NCI-H146 treated with DMSO at 0.1 percent for 48 hours (cell line): ENCODE data around the gene YIPF2.

Experiments used
- DNase-seq: peaks from one replicate; lab custom pipeline; 2025; ENCODE audit not compliant: unreplicated experiment; lab: John Stamatoyannopoulos, UW

Gene YIPF2

GRCh38 chr19:10911579-10912363 is 16.7 kb downstream of the YIPF2 start:
- no peak for DNase-seq

DNA sequence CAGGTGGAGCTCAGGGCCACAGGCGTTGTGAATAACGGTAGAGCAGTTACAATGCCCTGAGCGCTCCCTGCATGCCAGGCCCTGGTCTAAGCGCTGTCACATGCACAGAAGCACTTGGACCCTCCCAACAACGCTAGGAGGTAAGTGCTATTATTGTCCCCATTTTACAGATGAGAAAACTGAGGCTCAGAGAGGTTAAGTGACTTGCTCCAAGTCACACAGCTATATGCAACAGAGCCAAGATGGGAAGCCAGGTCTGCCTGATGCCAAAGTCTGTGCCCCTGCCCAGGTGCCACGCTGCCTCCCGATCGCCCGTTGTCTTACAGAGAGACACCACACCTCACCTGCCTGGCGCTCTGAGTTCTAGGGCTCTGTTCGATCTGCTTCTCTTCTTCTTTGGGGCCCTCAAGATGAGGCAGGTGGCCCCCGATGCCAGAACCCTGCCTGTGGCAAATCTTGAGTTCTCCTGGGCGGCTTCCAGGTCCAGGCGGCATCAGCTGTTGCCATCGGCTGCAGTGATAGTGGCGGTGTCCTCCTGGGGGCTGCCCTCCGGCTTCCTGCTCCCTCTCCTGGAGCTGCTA is 20.0 kb downstream of the YIPF2 start:
- DNase-seq = no peak

DNA sequence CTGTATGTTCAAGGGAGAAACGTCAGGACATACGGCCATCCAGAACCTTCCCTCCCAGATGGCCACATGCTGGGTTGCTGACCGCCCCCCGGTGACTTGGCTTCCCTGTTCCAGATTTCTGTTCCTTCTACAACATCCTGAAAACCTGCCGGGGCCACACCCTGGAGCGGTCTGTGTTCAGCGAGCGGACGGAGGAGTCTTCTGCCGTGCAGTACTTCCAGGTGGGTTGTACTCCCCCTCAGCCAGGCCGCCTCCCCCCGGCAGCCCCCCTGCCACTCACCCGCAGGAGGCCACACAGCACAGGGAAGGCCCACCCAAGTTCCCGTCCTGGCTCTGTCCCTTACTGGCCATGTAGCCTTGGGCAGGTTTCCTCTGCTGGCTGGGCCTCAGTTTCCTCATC is 20.5 kb downstream of the YIPF2 start:
- no peak for DNase-seq

- no peak for DNase-seq
These were observed 29.2 kb downstream of the YIPF2 start for GRCh38 chr19:10899151-10899653.

DNA sequence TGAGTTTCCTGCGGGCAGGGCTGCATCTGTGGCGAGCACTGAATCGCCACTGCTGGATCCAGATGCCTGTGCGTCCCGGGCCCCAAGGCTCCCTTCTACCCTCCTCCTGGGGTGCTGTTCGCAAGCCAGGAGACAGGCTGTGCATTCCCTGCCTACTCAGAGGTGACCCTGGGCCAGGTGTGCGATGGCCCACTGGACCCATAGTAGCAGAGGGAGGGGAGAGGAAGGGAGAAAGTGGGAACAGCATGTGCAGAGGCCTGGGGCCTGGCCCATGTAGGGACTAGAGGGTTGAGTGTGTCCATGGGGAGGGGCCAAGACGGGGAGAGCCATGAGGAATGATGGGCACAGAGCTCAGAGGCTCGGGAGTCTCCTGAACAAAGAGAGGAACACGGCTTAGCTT is 29.8 kb downstream of the YIPF2 start:
- no peak for DNase-seq

DNA sequence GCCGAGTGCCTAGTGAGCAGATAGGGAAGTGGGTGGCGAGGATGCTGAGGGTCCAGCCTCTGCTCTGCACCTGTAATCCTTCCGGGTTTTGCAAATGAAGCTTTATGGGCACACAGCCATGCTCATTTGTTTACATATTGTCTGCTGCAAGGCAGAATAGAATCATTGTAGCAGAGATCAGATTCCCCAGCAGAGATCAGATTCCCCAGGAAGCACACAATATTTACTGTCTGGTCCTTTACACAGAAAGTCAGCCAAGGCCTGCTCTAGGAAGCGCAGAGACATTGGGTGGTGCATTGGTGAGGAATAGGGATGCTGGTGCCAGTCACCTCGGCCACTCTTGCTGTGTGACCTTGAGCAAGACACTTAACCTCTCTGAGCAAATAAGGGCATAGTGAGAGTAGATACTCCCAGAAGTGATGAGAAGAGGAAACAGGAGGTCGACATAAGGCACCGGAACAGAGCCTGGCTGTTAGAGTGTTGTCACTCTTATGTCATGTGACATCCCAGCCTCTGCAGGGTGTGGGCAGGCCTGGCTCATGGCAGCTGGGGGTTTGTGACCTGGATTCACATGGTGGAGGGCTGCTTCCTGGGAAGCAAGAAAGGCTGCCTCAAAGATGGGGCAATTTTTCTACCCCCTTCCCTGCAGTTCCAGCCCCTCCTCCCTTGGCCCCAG is 31.4 kb downstream of the YIPF2 start:
- DNase-seq = peak; percentile 56

GRCh38 chr19:10895920-10896319 is 32.5 kb downstream of the YIPF2 start:
- DNase-seq = no peak

DNA sequence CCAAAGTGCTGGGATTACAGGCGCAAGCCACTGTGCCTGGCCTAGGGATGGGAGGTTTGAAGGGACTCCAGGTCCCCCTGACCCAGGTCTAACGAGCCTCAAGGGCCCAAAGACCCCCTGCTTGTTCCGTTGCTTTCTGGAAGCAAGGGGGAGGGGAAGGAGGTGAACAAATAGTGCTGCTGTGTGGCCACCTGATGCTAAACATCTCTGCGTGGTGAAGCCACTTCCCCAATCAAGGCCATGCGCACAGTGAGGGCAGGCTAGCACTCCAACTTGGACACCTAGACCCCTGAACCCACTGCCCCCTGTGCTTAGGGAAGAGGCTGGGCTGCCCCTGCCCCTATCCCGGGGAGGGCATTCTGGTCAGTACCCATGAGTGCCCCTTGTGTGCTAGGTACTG is 33.1 kb downstream of the YIPF2 start:
- DNase-seq = no peak

DNA sequence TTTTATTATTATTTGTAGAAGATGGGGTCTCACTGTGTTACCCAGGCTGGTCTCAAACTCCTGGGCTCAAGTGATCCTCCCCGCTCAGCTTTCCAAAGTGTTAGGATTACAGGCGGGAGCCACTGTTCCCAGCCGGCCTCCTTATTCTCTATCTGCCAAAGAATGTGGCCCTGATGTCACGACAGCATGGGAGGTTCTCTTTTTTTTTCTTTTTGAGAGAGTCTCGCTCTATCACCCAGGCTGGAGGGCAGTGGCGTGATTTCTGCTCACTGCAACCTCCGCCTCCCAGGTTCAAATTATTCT is 33.6 kb downstream of the YIPF2 start:
- no peak for DNase-seq

DNA sequence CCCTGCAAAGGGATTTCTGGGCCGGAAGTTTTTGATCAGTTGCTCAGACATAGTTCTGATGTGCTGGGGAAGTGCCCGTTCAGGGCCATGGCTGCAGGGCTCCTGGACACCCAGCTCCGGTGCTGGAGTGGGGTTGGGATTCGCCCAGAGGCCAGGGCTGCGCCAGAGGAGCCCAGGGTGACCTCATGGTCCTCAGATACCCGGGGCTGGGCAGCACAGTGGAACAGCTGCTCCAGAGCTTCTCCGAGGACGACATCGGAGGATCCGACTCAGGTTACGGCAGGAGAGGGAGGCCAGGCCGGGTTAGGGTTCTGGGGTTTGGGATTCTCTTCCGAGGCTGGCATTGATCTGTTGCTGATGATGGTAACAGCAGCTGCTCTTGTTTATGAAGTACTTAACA is 36.2 kb downstream of the YIPF2 start:
- no peak for DNase-seq

DNA sequence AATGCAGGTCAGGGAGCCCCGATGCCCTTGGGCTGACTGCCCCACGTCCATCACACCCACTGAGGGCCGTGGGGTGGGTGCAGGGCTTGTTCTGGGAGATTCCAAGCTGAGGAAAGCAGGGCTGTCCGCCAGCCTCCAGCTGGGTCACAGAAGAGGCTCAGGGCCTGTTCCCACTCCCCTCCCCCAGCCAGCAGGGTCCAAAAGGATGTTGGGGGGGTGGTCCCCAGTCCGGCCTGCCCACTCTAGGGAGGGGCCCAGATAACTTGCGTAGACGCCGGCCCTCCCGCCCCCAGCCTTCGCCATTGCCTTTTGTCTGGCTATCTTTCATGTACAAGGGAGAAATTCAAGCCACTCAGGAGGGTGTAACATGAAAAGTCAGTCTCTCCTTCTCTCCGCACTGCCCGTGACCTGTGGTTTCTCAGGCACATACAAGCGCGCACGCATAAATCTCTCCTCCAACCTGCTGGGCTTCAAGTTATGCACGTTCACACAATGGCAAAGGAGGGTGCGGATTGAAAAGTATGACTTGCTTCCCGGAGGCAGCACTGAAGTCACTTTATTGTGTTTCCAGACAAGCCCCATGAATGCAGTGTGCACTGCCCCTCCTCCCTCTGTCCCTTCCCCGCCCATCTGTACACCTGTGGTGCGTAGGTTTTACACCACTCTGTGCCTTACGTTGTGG is 36.9 kb downstream of the YIPF2 start:
- DNase-seq = no peak

- DNase-seq = no peak
These were observed 38.6 kb downstream of the YIPF2 start for GRCh38 chr19:10889880-10890279.

DNA sequence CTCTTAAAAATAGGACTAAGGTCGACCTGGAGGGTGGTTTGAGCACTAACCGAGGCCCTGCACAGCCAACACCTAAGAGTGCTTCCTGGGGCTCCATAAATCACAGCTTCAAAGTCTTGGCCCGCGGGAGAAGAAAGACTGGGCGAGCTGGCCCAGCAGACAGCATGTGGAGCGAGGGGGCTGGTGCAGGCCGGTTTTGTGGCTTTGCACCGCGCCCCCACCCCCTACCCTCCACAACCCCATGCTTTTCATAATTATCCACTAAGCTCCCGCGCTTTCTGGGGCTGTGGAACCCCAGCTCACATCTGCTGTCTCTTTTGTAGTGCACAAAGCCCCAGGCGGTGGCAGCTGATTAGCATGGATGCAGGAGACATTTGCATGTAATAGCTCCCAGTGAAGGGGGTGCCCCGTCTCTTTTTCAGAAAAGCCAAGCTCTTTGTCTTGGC is 40.0 kb downstream of the YIPF2 start:
- peak; percentile 38 for DNase-seq

GRCh38 chr19:10887616-10888367 is 40.6 kb downstream of the YIPF2 start:
- DNase-seq = no peak

- no peak for DNase-seq
These were observed 43.0 kb downstream of the YIPF2 start for GRCh38 chr19:10885201-10886169.

- no peak for DNase-seq
These were observed 44.2 kb downstream of the YIPF2 start for GRCh38 chr19:10884274-10884673.

DNA sequence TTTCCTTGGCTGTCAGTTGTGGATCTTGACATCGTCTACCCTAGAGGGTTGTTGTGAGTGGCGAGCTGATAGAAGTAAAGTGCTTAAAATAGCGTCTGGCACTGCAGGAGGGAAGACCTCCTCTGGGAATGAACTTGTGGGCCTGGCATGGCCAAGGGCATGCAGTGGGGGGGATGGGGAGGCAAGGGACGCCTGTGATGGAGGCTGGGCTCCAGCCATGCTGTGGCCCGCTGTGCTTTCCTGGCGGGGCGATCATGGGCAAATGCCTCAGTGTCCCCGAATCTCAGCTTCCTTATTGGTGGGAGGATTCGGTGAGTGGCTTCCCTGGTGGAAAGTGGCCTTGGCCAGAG is 46.4 kb downstream of the YIPF2 start:
- no peak for DNase-seq

GRCh38 chr19:10881403-10882107 is 46.9 kb downstream of the YIPF2 start:
- no peak for DNase-seq

DNA sequence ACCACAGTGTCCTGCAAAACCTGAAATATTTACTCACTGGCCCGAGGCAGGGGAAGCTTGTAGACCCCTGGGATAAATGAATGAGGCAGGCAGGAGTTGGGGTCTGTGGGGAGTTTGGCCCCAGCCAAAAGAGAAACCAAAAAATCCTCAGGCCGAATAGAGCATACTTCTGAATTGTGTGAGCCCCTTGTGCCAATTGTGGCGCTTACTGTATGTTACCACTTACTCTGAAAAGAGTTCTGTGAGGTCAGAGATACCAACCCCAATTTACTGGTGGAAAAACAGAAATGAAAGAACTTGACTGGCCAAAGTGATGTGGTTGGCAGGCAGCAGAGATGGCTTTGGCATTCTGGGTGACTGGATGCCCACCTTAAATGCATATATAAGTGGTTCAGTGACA is 50.2 kb downstream of the YIPF2 start:
- no peak for DNase-seq
